Measurements from ENCODE around the gene SPOUT1. TPM values are rescaled to one million over a fixed set of nuclear protein-coding genes. Genes with fewer than 3 reads are reported as not detected.
"Not testable (repeated sequence)": the region's sequence is repeated elsewhere in the genome, so short reads cannot be mapped to it uniquely, and the experiment has no call there.

Gene SPOUT1
- total and polyA plus RNA-seq, 2 donors (not counting 1 experiment from before 2014, with no cell fraction given) = 73.0 to 86.4 TPM

GRCh38 chr9:128781187-128782070 lies 48.2 kb downstream of the SPOUT1 start:
- H3K27ac Mint-ChIP-seq = peak overlapping the region; percentile 74
- Histone ChIP-seq H3K27me3 (replicated peaks in 1 of 4; ENCODE audit: control extremely low read depth in 1 of 4, control insufficient read depth in 3 of 4, insufficient read depth in 4 of 4, low read length in 3 of 4) (no peaks in the 10 kb centered on the region), H3K79me2 (ENCODE audit: control insufficient read depth, insufficient read depth, low read length) (peaks cover 3% of the 10 kb centered on the region), H3K4me1 (ENCODE audit: control insufficient read depth in 2 of 2, insufficient read depth in 2 of 2, low read length in 2 of 2) (peaks cover 14 to 17% of the 10 kb centered on the region in 2 donors), H3K9ac (ENCODE audit: low read length) (no peak overlapping the region), H3K9me3 (ENCODE audit: control extremely low read depth in 1 of 3, control insufficient read depth in 2 of 3, insufficient read depth in 1 of 3, low read length in 2 of 3) (peaks cover 2 to 17% (median 4%) of the 10 kb centered on the region in 3 donors), H3K27ac (ENCODE audit: low read length in 2 of 2) (peak overlapping the region; percentile 18 to 48), H3K36me3 (replicated peaks in 1 of 2; ENCODE audit: control extremely low read depth in 1 of 2, control insufficient read depth in 1 of 2, extremely low read depth in 1 of 2, insufficient read depth in 2 of 2, low read length in 1 of 2) (no peaks in the 10 kb centered on the region), H3K4me2 (replicated peaks; ENCODE audit: low read depth, low read length, poor library complexity, severe bottlenecking) (peak overlapping the region; percentile 39), H3K4me3 (ENCODE audit: control extremely low read depth in 1 of 5, extremely low read depth in 1 of 5, insufficient read depth in 1 of 5, low read depth in 2 of 5, low read length in 4 of 5) (no peak overlapping the region), H2AFZ (ENCODE audit: insufficient read depth, low read depth, low read length, poor library complexity, severe bottlenecking) (no peak overlapping the region), H4K20me1 (ENCODE audit: control insufficient read depth, insufficient read depth, low read length, poor library complexity, severe bottlenecking) (no peaks in the 10 kb centered on the region)
- no peaks in the 10 kb centered on the region for H3K9me3 Mint-ChIP-seq (ENCODE audit: insufficient read depth)
- ChIA-PET POLR2A (no interaction called here), CTCF (interaction anchor here (0.9 to 1.4 kb wide), 3 partner anchors 11 to 79 kb away, joined by 3 read pairs; partner anchors contain the start of genes PKN3 and ZDHHC12)
- no peaks in the 10 kb centered on the region for H3K27me3 Mint-ChIP-seq
- peak overlapping the region; percentile 46 for H3K4me3 Mint-ChIP-seq
- intact Hi-C loops (cut with micrococcal nuclease) = no loop called here
- peaks cover 11% of the 10 kb centered on the region for H3K4me1 Mint-ChIP-seq
- 44% methylated on average over 5 of the region's 7 CpGs for WGBS (ENCODE audit: insufficient coverage)
- ATAC-seq (ENCODE audit: low read depth) (no peak), DNase-seq (no peak)
- TF ChIP-seq CTCF (IDR thresholded peaks at IDR 0.05) (no peak), EZH2 (IDR thresholded peaks at IDR 0.05; ENCODE audit: borderline replicate concordance, insufficient read depth, low read depth, low read length, poor library complexity, severe bottlenecking) (no peak)

- H3K9ac ChIP-seq (ENCODE audit: low read length); H3K27ac Mint-ChIP-seq; H3K36me3 ChIP-seq (replicated peaks in 1 of 2; ENCODE audit: control extremely low read depth in 1 of 2, control insufficient read depth in 1 of 2, extremely low read depth in 1 of 2, insufficient read depth in 2 of 2, low read length in 1 of 2); DNase-seq; H3K27me3 Mint-ChIP-seq; H3K9me3 Mint-ChIP-seq (ENCODE audit: insufficient read depth); POLR2A ChIA-PET; H3K79me2 ChIP-seq (ENCODE audit: control insufficient read depth, insufficient read depth, low read length); H3K27me3 ChIP-seq (replicated peaks in 1 of 4; ENCODE audit: control extremely low read depth in 1 of 4, control insufficient read depth in 3 of 4, insufficient read depth in 4 of 4, low read length in 3 of 4); H3K4me3 ChIP-seq (ENCODE audit: control extremely low read depth in 1 of 5, extremely low read depth in 1 of 5, insufficient read depth in 1 of 5, low read depth in 2 of 5, low read length in 4 of 5); CTCF ChIA-PET; intact Hi-C loops (cut with micrococcal nuclease); H3K4me1 Mint-ChIP-seq; H4K20me1 ChIP-seq (ENCODE audit: control insufficient read depth, insufficient read depth, low read length, poor library complexity, severe bottlenecking); H3K4me3 Mint-ChIP-seq; H3K4me2 ChIP-seq (replicated peaks; ENCODE audit: low read depth, low read length, poor library complexity, severe bottlenecking); H2AFZ ChIP-seq (ENCODE audit: insufficient read depth, low read depth, low read length, poor library complexity, severe bottlenecking); H3K27ac ChIP-seq (ENCODE audit: low read length in 2 of 2); ATAC-seq (ENCODE audit: low read depth): not testable (repeated sequence)
- Histone ChIP-seq H3K9me3 (ENCODE audit: control extremely low read depth in 1 of 3, control insufficient read depth in 2 of 3, insufficient read depth in 1 of 3, low read length in 2 of 3) (peaks cover 2 to 23% (median 9%) of the 10 kb centered on the region in 3 donors), H3K4me1 (ENCODE audit: control insufficient read depth in 2 of 2, insufficient read depth in 2 of 2, low read length in 2 of 2) (peaks cover 11 to 15% of the 10 kb centered on the region in 2 donors)
- 98% methylated on average over 8 of the region's 27 CpGs for WGBS (ENCODE audit: insufficient coverage)
Observed at GRCh38 chr9:128780093-128780492, 49.5 kb downstream of the SPOUT1 start.

All from B cell (primary cell).